Gastroesophageal sphincter (tissue), 3 donors: ENCODE measurements around the gene AIF1.

Experiments used
- EP300 ChIP-seq: sonication (generic); formaldehyde crosslinking; IDR thresholded peaks from one replicate; pipeline ENCODE4 v1.6.1; 2017; ENCODE audit warnings: antibody characterized with exemption, mild to moderate bottlenecking
- POLR2A ChIP-seq, 2 donors: fragments of 450-650 bp; IDR thresholded peaks; one replicate each; pipeline ENCODE4 v1.6.1; 2017; ENCODE audit warnings: antibody characterized with exemption in 2 of 2, mild to moderate bottlenecking in 2 of 2, moderate library complexity in 1 of 2
- POLR2AphosphoS5 ChIP-seq: sonication (generic); formaldehyde crosslinking; IDR thresholded peaks from one replicate; pipeline ENCODE4 v1.6.1; 2017; ENCODE audit warnings: antibody characterized with exemption
- TF ChIP-seq, protein P1 (sequence below), 4 experiments: fragments of 200-600 bp in 2 of 4; fragments of 450-650 bp in 2 of 4; sonication (generic) in 1 of 4; IDR thresholded peaks; one replicate each; pipeline ENCODE4 v1.5.1; 2017 to 2019; ENCODE audit warnings: antibody characterized with exemption in 4 of 4, mild to moderate bottlenecking in 2 of 4, moderate library complexity in 2 of 4

DNA sequence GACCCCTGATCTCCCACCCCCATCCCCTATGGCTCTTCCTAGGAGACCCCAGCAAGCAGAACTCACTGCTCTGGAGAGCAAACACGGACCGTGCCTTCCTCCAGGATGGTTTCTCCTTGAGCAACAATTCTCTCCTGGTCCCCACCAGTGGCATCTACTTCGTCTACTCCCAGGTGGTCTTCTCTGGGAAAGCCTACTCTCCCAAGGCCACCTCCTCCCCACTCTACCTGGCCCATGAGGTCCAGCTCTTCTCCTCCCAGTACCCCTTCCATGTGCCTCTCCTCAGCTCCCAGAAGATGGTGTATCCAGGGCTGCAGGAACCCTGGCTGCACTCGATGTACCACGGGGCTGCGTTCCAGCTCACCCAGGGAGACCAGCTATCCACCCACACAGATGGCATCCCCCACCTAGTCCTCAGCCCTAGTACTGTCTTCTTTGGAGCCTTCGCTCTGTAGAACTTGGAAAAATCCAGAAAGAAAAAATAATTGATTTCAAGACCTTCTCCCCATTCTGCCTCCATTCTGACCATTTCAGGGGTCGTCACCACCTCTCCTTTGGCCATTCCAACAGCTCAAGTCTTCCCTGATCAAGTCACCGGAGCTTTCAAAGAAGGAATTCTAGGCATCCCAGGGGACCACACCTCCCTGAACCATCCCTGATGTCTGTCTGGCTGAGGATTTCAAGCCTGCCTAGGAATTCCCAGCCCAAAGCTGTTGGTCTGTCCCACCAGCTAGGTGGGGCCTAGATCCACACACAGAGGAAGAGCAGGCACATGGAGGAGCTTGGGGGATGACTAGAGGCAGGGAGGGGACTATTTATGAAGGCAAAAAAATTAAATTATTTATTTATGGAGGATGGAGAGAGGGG lies 41.6 kb upstream of the AIF1 start:
- TF ChIP-seq, protein P1, sequence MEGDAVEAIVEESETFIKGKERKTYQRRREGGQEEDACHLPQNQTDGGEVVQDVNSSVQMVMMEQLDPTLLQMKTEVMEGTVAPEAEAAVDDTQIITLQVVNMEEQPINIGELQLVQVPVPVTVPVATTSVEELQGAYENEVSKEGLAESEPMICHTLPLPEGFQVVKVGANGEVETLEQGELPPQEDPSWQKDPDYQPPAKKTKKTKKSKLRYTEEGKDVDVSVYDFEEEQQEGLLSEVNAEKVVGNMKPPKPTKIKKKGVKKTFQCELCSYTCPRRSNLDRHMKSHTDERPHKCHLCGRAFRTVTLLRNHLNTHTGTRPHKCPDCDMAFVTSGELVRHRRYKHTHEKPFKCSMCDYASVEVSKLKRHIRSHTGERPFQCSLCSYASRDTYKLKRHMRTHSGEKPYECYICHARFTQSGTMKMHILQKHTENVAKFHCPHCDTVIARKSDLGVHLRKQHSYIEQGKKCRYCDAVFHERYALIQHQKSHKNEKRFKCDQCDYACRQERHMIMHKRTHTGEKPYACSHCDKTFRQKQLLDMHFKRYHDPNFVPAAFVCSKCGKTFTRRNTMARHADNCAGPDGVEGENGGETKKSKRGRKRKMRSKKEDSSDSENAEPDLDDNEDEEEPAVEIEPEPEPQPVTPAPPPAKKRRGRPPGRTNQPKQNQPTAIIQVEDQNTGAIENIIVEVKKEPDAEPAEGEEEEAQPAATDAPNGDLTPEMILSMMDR (IDR thresholded peaks at IDR 0.05), result no peak
- TF ChIP-seq POLR2AphosphoS5 (no peak), POLR2A (IDR thresholded peaks at IDR 0.05) (no peak), EP300 (no peak)
